Osteoblast (primary cell): Measurements from ENCODE around the gene VWA5A. TPM values are rescaled to one million over a fixed set of nuclear protein-coding genes. Genes with fewer than 3 reads are reported as not detected.
"Not testable (repeated sequence)": the region's sequence is repeated elsewhere in the genome, so short reads cannot be mapped to it uniquely, and the experiment has no call there.

Source experiments
- DNase-seq: peaks from one replicate; pipeline ENCODE4 v3.0.0; 2011; ENCODE audit warnings: low spot score, mixed read lengths; ENCODE audit not compliant: insufficient read length; ENCODE audit errors: missing footprints
- H2AFZ ChIP-seq: 2 replicates; pipeline ENCODE4 v1.6.0; 2011; ENCODE audit warnings: mild to moderate bottlenecking, low read length
- H3K27ac ChIP-seq: 2 replicates; pipeline ENCODE4 v1.5.1; 2011; ENCODE audit warnings: mild to moderate bottlenecking, low read depth, low read length, moderate library complexity
- H3K27me3 ChIP-seq: 2 replicates; pipeline ENCODE4 v1.6.0; 2012; ENCODE audit warnings: mild to moderate bottlenecking, control low read depth, inconsistent platforms, low read length, moderate library complexity; ENCODE audit not compliant: insufficient read depth
- H3K36me3 ChIP-seq: 2 replicates; pipeline ENCODE4 v1.5.1; 2011; ENCODE audit warnings: mild to moderate bottlenecking, low read length, control low read depth, moderate library complexity; ENCODE audit not compliant: insufficient read depth
- H3K4me1 ChIP-seq: 2 replicates; pipeline ENCODE4 v1.5.1; 2011; ENCODE audit warnings: mild to moderate bottlenecking, low read length, control low read depth, moderate library complexity; ENCODE audit not compliant: insufficient read depth
- H3K4me2 ChIP-seq: 2 replicates; pipeline ENCODE4 v1.6.0; 2011; ENCODE audit warnings: mild to moderate bottlenecking, low read length; ENCODE audit not compliant: insufficient read depth
- H3K4me3 ChIP-seq: fragments of 200-600 bp; sonication (generic); 3 replicates; pipeline ENCODE4 v1.5.1; 2012; ENCODE audit warnings: mild to moderate bottlenecking, low read length, inconsistent platforms; ENCODE audit not compliant: insufficient read depth
- H3K79me2 ChIP-seq: 2 replicates; pipeline ENCODE4 v1.6.0; 2012; ENCODE audit warnings: mild to moderate bottlenecking, low read length, control low read depth, inconsistent platforms; ENCODE audit not compliant: insufficient read depth
- H3K9me3 ChIP-seq: 2 replicates; pipeline ENCODE4 v1.5.1; 2011; ENCODE audit warnings: low read depth, low read length, control low read depth
- H4K20me1 ChIP-seq: 2 replicates; pipeline ENCODE4 v1.6.0; 2012; ENCODE audit warnings: mild to moderate bottlenecking, low read length, control low read depth; ENCODE audit not compliant: insufficient read depth
- total RNA-seq: library from RNA; depleted of rRNA; stranded (reverse); fragments of >200 nt; gene quantifications from 2 replicates; pipeline ENCODE4 v1.2.3, GENCODE V29; 2012
- TF ChIP-seq, protein P1 (sequence below): IDR thresholded peaks from 2 replicates; pipeline ENCODE4 v1.5.1; 2011; ENCODE audit warnings: mild to moderate bottlenecking, low read depth, low read length, moderate library complexity; ENCODE audit errors: extremely low read depth

The VWA5A gene
- total RNA-seq, 1 donor = 12.3 TPM

DNA sequence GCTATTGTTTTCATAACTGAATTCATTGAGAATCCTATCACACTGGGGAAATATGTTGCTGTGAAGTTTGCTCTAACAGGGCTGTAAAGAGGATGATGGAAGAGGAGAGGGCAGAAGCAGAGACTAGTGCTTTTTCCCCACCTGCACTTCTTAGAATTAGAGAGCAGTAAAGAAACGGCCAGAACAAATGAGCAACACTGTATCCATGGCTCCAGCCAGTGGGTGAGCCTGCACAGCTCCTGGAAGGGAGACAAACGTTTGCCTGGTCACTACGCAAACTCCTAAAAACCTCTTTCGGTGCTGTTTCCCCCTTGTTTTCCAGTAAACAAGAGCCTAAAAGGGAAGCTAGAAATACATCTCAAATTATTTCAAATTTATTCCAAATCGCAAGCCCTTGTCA, 45.7 kb downstream of the VWA5A start:
- H3K79me2 ChIP-seq = no peaks in the 10 kb centered on the region
- H2AFZ ChIP-seq = no peak overlapping the region
- H3K4me1 ChIP-seq = no peaks in the 10 kb centered on the region
- no peaks in the 10 kb centered on the region for H3K36me3 ChIP-seq
- no peak overlapping the region for H3K4me2 ChIP-seq
- H3K27me3 ChIP-seq = no peaks in the 10 kb centered on the region
- TF ChIP-seq, protein P1, sequence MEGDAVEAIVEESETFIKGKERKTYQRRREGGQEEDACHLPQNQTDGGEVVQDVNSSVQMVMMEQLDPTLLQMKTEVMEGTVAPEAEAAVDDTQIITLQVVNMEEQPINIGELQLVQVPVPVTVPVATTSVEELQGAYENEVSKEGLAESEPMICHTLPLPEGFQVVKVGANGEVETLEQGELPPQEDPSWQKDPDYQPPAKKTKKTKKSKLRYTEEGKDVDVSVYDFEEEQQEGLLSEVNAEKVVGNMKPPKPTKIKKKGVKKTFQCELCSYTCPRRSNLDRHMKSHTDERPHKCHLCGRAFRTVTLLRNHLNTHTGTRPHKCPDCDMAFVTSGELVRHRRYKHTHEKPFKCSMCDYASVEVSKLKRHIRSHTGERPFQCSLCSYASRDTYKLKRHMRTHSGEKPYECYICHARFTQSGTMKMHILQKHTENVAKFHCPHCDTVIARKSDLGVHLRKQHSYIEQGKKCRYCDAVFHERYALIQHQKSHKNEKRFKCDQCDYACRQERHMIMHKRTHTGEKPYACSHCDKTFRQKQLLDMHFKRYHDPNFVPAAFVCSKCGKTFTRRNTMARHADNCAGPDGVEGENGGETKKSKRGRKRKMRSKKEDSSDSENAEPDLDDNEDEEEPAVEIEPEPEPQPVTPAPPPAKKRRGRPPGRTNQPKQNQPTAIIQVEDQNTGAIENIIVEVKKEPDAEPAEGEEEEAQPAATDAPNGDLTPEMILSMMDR = no peak
- H3K4me3 ChIP-seq = no peak overlapping the region
- no peak overlapping the region for H3K27ac ChIP-seq
- DNase-seq = peak; percentile 30
- H3K9me3 ChIP-seq = no peaks in the 10 kb centered on the region
- no peaks in the 10 kb centered on the region for H4K20me1 ChIP-seq

- no peak overlapping the region for H3K4me3 ChIP-seq
- H3K27me3 ChIP-seq = no peaks in the 10 kb centered on the region
- H4K20me1 ChIP-seq = no peaks in the 10 kb centered on the region
- no peak overlapping the region for H3K4me2 ChIP-seq
- no peaks in the 10 kb centered on the region for H3K79me2 ChIP-seq
- H2AFZ ChIP-seq = no peak overlapping the region
- H3K9me3 ChIP-seq = no peaks in the 10 kb centered on the region
- TF ChIP-seq, protein P1 = no peak
- no peak overlapping the region for H3K27ac ChIP-seq
- DNase-seq = no peak
- H3K4me1 ChIP-seq = no peaks in the 10 kb centered on the region
- no peaks in the 10 kb centered on the region for H3K36me3 ChIP-seq
These were observed 52.6 kb downstream of the VWA5A start for GRCh38 chr11:124167826-124168231.

GRCh38 chr11:124168796-124169195, 53.5 kb downstream of the VWA5A start:
- no peaks in the 10 kb centered on the region for H3K9me3 ChIP-seq
- no peaks in the 10 kb centered on the region for H3K79me2 ChIP-seq
- H3K27ac ChIP-seq = no peak overlapping the region
- no peak overlapping the region for H3K4me2 ChIP-seq
- DNase-seq = no peak
- H4K20me1 ChIP-seq = no peaks in the 10 kb centered on the region
- H3K36me3 ChIP-seq = no peaks in the 10 kb centered on the region
- TF ChIP-seq, protein P1 = no peak
- no peaks in the 10 kb centered on the region for H3K27me3 ChIP-seq
- no peak overlapping the region for H2AFZ ChIP-seq
- H3K4me1 ChIP-seq = no peaks in the 10 kb centered on the region
- no peak overlapping the region for H3K4me3 ChIP-seq

- not testable (repeated sequence) for H3K79me2 ChIP-seq, H3K4me2 ChIP-seq
These were observed 55.1 kb downstream of the VWA5A start for GRCh38 chr11:124170315-124170714.

More at GRCh38 chr11:124170315-124170714, 55.1 kb downstream of the VWA5A start:
- not testable (repeated sequence) for H3K27me3 ChIP-seq, DNase-seq, H3K27ac ChIP-seq, H3K9me3 ChIP-seq, H3K36me3 ChIP-seq, H4K20me1 ChIP-seq, H3K4me3 ChIP-seq, H2AFZ ChIP-seq, H3K4me1 ChIP-seq
